DOHH2 (cell line): ENCODE results near the gene PCYT2.

Experiments used
- H3F3A ChIP-seq: fragments of 200-600 bp; sonication (generic), shearing (Covaris generic); 2 replicates; pipeline ENCODE4 v1.6.0; 2016; ENCODE audit warnings: antibody characterized with exemption, mild to moderate bottlenecking; ENCODE audit not compliant: control insufficient read depth, insufficient read depth
- H3K27ac ChIP-seq: fragments of 200-600 bp; sonication (generic); 2 replicates; pipeline ENCODE4 v1.5.1; 2014; ENCODE audit warnings: low read depth, mild to moderate bottlenecking, low read length, moderate library complexity
- H3K27me3 ChIP-seq: fragments of 200-600 bp; sonication (generic); 2 replicates; pipeline ENCODE4 v1.6.1; 2014; ENCODE audit warnings: mild to moderate bottlenecking, low read length, mixed read lengths; ENCODE audit not compliant: control insufficient read depth
- H3K36me3 ChIP-seq: fragments of 200-600 bp; sonication (generic); 2 replicates; pipeline ENCODE4 v1.6.1; 2014; ENCODE audit warnings: mild to moderate bottlenecking, low read length, moderate library complexity, mixed read lengths; ENCODE audit not compliant: control insufficient read depth
- H3K4me1 ChIP-seq: fragments of 200-600 bp; sonication (generic); 2 replicates; pipeline ENCODE4 v1.6.1; 2014; ENCODE audit warnings: mild to moderate bottlenecking, low read length, mixed read lengths; ENCODE audit not compliant: control insufficient read depth
- H3K4me2 ChIP-seq: fragments of 200-600 bp; sonication (generic); 2 replicates; pipeline ENCODE4 v1.6.0; 2014; ENCODE audit warnings: mild to moderate bottlenecking, low read length, moderate library complexity
- H3K4me3 ChIP-seq: fragments of 200-600 bp; sonication (generic); 2 replicates; pipeline ENCODE4 v1.5.1; 2014; ENCODE audit warnings: mild to moderate bottlenecking, low read length, mixed read lengths
- H3K79me2 ChIP-seq: fragments of 200-600 bp; sonication (generic); 2 replicates; pipeline ENCODE4 v1.6.1; 2014; ENCODE audit warnings: mild to moderate bottlenecking, low read length, mixed read lengths; ENCODE audit not compliant: control insufficient read depth
- H3K9me2 ChIP-seq: fragments of 200-600 bp; sonication (generic); replicated peaks from 2 replicates; pipeline ENCODE4 v1.6.1; 2014; ENCODE audit warnings: mild to moderate bottlenecking, low read length, mixed read lengths; ENCODE audit not compliant: control insufficient read depth
- H3K9me3 ChIP-seq: fragments of 200-600 bp; sonication (generic); 2 replicates; pipeline ENCODE4 v1.6.1; 2014; ENCODE audit warnings: antibody characterized with exemption, low read length, mixed read lengths; ENCODE audit not compliant: control insufficient read depth, insufficient read depth
- H4K20me1 ChIP-seq: fragments of 200-600 bp; sonication (generic); 2 replicates; pipeline ENCODE4 v1.6.0; 2014; ENCODE audit warnings: low read depth, mild to moderate bottlenecking, antibody characterized with exemption, low read length, moderate library complexity; ENCODE audit not compliant: control insufficient read depth, insufficient read depth
- CTCF ChIP-seq: fragments of 200-600 bp; sonication (generic); IDR thresholded peaks from one replicate; pipeline ENCODE4 v1.5.1; 2014; ENCODE audit warnings: antibody characterized with exemption, mild to moderate bottlenecking, low read depth, low read length; ENCODE audit not compliant: poor library complexity, severe bottlenecking
- EZH2phosphoT487 ChIP-seq: fragments of 200-600 bp; sonication (generic); IDR thresholded peaks from 2 replicates; pipeline ENCODE4 v1.6.1; 2017; ENCODE audit warnings: borderline replicate concordance, mild to moderate bottlenecking, antibody characterized with exemption, low read length, moderate library complexity, mixed read lengths

Gene PCYT2

GRCh38 chr17:81952792-81953228 is 41.6 kb upstream of the PCYT2 start:
- no peak overlapping the region for H3K4me2 ChIP-seq
- no peaks in the 10 kb centered on the region for H3K9me3 ChIP-seq
- H3K79me2 ChIP-seq: no peaks in the 10 kb centered on the region

DNA sequence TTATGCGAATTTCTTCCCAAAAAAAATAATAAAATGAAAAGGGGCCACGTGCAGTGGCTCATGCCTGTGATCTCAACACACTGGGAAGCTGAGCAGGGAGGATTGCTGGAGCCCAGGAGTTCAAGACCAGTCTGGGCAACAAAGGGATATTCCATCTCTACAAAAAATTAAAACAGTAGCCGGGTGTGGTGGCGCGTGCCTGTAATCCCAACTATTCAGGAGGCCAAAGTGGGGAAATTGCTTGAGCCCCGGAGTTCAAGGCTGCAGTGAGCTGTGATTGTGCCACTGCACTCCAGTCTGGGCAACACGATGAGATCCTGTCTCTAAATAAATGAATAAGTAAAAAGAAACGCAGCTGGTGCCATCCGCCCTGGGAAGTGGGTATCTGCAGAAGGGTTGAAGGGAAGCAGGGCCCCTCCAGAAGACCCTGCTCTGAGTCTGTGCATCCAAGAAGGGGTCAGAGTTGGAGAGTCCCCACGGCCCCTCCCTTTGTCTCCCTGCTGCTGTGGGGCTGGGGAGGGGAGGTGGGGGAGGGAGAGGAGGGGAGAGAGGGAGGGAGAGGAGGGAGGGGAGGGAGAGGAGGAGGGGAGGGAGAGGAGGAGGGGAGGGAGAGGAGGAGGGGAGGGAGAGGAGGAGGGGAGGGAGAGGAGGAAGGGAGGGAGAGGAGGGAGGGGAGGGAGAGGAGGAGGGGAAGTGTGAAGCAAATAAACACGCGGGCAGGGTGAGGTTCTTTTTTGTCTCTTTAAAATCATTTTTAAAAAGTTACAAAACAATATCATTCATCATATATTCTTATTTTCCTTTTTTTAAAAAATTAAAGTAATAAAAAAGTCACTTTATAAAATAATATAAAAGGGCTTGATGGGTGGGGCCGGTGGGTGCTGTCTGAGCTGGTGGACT is 40.8 kb upstream of the PCYT2 start:
- no peaks in the 10 kb centered on the region for H3K9me3 ChIP-seq
- H3K79me2 ChIP-seq: no peaks in the 10 kb centered on the region
- no peaks in the 10 kb centered on the region for H3K36me3 ChIP-seq
- no peak overlapping the region for H3K4me2 ChIP-seq
- no peaks in the 10 kb centered on the region for H4K20me1 ChIP-seq
- H3K4me3 ChIP-seq: no peak overlapping the region
- TF ChIP-seq EZH2phosphoT487 (no peak), CTCF (no peak)
- H3F3A ChIP-seq: no peaks in the 10 kb centered on the region
- no peaks in the 10 kb centered on the region for H3K9me2 ChIP-seq
- no peaks in the 10 kb centered on the region for H3K27me3 ChIP-seq
- H3K4me1 ChIP-seq: peaks cover 3% of the 10 kb centered on the region; the same call in 1 of the 2 replicates
- H3K27ac ChIP-seq: no peak overlapping the region

More at GRCh38 chr17:81952792-81953228, 41.6 kb upstream of the PCYT2 start:
- TF ChIP-seq CTCF (no peak), EZH2phosphoT487 (no peak)
- Histone ChIP-seq H3K36me3 (no peaks in the 10 kb centered on the region), H3K27ac (no peak overlapping the region), H3K4me1 (peaks cover 3% of the 10 kb centered on the region; the same call in 1 of the 2 replicates), H3K27me3 (peaks cover under 1% of the 10 kb centered on the region; the same call in 1 of the 2 replicates), H4K20me1 (no peaks in the 10 kb centered on the region), H3F3A (no peaks in the 10 kb centered on the region), H3K4me3 (no peak overlapping the region), H3K9me2 (no peaks in the 10 kb centered on the region)

DNA sequence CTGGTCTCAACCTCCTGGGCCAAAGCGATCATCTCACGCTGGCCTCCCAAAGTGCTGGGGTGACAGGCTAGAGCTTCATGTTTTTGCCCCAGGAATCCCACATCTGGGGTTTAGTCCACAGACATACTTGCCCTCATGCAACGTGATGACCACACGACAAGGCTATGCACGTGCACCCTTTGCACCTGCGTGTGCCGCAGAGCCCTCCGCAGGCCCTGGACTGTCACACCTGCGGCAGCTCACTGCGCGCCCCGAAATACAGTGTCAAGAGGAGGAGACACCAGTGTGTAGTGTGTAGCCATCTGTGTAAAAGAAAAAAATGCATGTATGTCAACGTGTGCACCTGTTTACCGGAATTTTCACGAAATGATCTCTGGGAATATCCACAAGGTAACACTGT is 39.3 kb upstream of the PCYT2 start:
- no peaks in the 10 kb centered on the region for H3K27me3 ChIP-seq
- H3K4me3 ChIP-seq: no peak overlapping the region
- H3K79me2 ChIP-seq: no peaks in the 10 kb centered on the region
- H3K9me2 ChIP-seq: no peaks in the 10 kb centered on the region
- H3K36me3 ChIP-seq: no peaks in the 10 kb centered on the region
- no peaks in the 10 kb centered on the region for H3K9me3 ChIP-seq
- no peak overlapping the region for H3K4me2 ChIP-seq
- no peak for TF ChIP-seq CTCF
- no peak for TF ChIP-seq EZH2phosphoT487
- no peaks in the 10 kb centered on the region for H4K20me1 ChIP-seq
- H3K27ac ChIP-seq: no peak overlapping the region
- peaks cover 3% of the 10 kb centered on the region; the same call in 1 of the 2 replicates for H3K4me1 ChIP-seq
- no peaks in the 10 kb centered on the region for H3F3A ChIP-seq
